Glutamatergic neuron (in vitro differentiated cells): Measurements from ENCODE around the gene SARDH. TPM values are rescaled to one million over a fixed set of nuclear protein-coding genes. Genes with fewer than 3 reads are reported as not detected.

Experiments
- DNase-seq: peaks from one replicate; pipeline ENCODE4 v3.0.0; 2022
- H3K27ac Mint-ChIP-seq: one replicate; pipeline ENCODE4 v1.8.0; 2020; ENCODE audit warnings: mild to moderate bottlenecking, mixed read lengths, inconsistent platforms; ENCODE audit not compliant: unreplicated experiment
- H3K27me3 Mint-ChIP-seq: one replicate; pipeline ENCODE4 v1.8.0; 2020; ENCODE audit warnings: mild to moderate bottlenecking, moderate library complexity, mixed read lengths, inconsistent platforms; ENCODE audit not compliant: unreplicated experiment
- H3K36me3 Mint-ChIP-seq: one replicate; pipeline ENCODE4 v1.8.0; 2020; ENCODE audit warnings: mild to moderate bottlenecking, mixed read lengths, inconsistent platforms; ENCODE audit not compliant: unreplicated experiment
- H3K4me1 Mint-ChIP-seq: one replicate; pipeline ENCODE4 v1.8.0; 2020; ENCODE audit warnings: mild to moderate bottlenecking, low read depth, mixed read lengths, inconsistent platforms; ENCODE audit not compliant: unreplicated experiment
- H3K4me3 Mint-ChIP-seq: one replicate; pipeline ENCODE4 v1.8.0; 2020; ENCODE audit warnings: mild to moderate bottlenecking, mixed read lengths, inconsistent platforms; ENCODE audit not compliant: unreplicated experiment
- H3K9me3 Mint-ChIP-seq: one replicate; pipeline ENCODE4 v1.8.0; 2020; ENCODE audit warnings: mild to moderate bottlenecking, moderate library complexity, mixed read lengths, inconsistent platforms; ENCODE audit not compliant: unreplicated experiment
- CTCF ChIP-seq: fragments of 200-600 bp; sonication (generic); IDR thresholded peaks from one replicate; pipeline ENCODE4 v1.5.0; 2021; ENCODE audit not compliant: partially characterized antibody, unreplicated experiment
- total RNA-seq: library from RNA; stranded (reverse); fragmentation: NEBNext Ultra II Directional; extraction: Animal tissue kit (Norgen Biotek cat#: 25700); gene quantifications from one replicate; pipeline ENCODE4 v1.2.1, GENCODE V29; 2021; ENCODE audit not compliant: unreplicated experiment

SARDH gene
- total RNA-seq, 1 donor from 2014 or later, result 2.0 TPM

GRCh38 chr9:133781828-133782135 lies 43.6 kb upstream of the SARDH start:
- no peak for TF ChIP-seq CTCF
- no peak for DNase-seq
- Mint-ChIP-seq H3K9me3 (peaks cover 29% of the 10 kb centered on the region), H3K36me3 (no peaks in the 10 kb centered on the region), H3K4me1 (peaks cover 18% of the 10 kb centered on the region), H3K4me3 (no peak overlapping the region), H3K27ac (no peak overlapping the region), H3K27me3 (peaks cover 17% of the 10 kb centered on the region)

DNA sequence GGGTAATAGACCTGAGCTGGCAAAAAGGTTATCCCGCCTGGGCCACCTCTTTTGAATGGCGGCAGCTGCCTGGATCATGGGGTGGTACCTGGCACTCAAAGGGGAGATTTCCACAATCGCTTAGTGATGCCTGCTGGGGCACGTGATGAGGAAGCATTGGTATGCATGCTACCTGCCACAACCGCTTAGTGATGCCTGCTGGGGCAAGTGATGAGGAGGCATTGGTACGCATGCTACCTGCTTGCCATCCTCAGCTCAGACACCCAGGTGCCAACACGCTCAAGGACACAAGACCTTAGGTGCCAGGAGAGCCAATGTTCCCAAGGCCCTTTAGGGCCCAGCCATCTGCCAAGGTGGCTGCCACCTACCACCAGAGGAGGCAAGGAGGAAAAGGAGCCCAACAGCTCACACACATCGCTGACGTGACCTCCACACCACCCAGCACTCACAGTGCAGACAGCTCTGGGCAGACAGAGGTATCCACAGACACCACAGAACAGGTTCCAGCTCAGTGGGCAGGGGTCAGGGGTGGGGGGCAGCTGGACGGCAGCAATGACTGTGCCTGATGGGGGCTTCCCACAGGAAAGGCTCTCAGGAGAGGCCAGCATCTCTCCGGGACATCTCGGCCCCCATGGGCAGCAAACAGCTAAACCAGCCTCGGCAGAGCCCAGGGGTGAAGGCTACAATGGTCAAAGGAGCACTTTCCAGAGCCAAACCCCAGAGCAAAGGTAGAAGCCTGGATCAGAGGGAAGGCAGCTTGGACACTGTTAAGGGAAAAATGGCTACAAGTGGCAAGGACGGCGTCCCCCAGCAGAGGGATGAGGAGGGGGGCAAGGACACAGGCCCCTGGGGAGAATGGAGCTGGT lies 43.0 kb upstream of the SARDH start:
- DNase-seq, result no peak
- Mint-ChIP-seq H3K4me3 (no peak overlapping the region), H3K4me1 (peaks cover 18% of the 10 kb centered on the region), H3K36me3 (no peaks in the 10 kb centered on the region), H3K9me3 (peaks cover 24% of the 10 kb centered on the region), H3K27ac (no peak overlapping the region), H3K27me3 (peaks cover 17% of the 10 kb centered on the region)
- no peak for TF ChIP-seq CTCF

DNA sequence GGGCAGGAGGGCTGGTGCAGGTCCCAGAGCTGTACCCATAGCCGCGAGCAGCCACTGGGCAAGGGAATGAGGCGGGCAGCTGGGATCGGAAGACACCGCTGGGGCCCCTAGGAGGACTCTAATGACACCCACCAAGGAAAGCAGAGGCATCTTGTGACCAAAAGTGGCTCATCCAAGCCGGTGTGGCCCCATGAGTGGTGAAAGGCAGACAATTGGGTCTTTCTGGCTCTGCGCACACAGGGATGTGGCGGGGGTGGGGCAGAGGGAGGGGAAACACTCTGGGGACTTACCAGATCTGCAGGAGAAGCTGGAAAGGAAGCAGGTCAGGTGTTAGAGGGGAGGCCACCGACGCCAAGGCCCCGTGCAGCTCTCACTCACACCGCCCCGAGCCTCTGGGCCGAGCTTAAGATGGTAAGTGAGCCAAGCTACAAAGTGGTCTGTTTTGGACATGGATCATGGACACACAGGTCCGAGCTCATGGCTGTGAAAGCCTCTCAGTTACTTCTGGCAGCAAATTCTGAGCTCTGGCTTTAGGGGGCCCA lies 42.3 kb upstream of the SARDH start:
- no peak for DNase-seq
- peaks cover 23% of the 10 kb centered on the region for H3K9me3 Mint-ChIP-seq
- peaks cover 18% of the 10 kb centered on the region for H3K27me3 Mint-ChIP-seq
- peak overlapping the region; percentile 66 for H3K27ac Mint-ChIP-seq
- TF ChIP-seq CTCF, result no peak
- no peak overlapping the region for H3K4me3 Mint-ChIP-seq
- H3K36me3 Mint-ChIP-seq, result no peaks in the 10 kb centered on the region
- peaks cover 18% of the 10 kb centered on the region for H3K4me1 Mint-ChIP-seq

- peak overlapping the region; percentile 66 for H3K27ac Mint-ChIP-seq
- no peaks in the 10 kb centered on the region for H3K36me3 Mint-ChIP-seq
- no peak for TF ChIP-seq CTCF
- DNase-seq, result no peak
- H3K27me3 Mint-ChIP-seq, result peaks cover 20% of the 10 kb centered on the region
- H3K4me3 Mint-ChIP-seq, result no peak overlapping the region
- H3K4me1 Mint-ChIP-seq, result peaks cover 18% of the 10 kb centered on the region
- peaks cover 25% of the 10 kb centered on the region for H3K9me3 Mint-ChIP-seq
Measured at GRCh38 chr9:133779516-133780403, 41.6 kb upstream of the SARDH start.
